AG04450 (cell line): ENCODE data around the gene CLEC4C. TPM values are rescaled to one million over a fixed set of nuclear protein-coding genes. Genes with fewer than 3 reads are reported as not detected.

Experiments
- CTCF ChIA-PET: fragments of 300-600, 350-600 bp; formaldehyde crosslinking; extraction: SDS; loops from one replicate; lab custom pipeline; 2022; ENCODE audit warnings: antibody characterized with exemption, inconsistent platforms; lab: Charles Lee
- POLR2A ChIA-PET: fragments of 350-600 bp; formaldehyde crosslinking; extraction: SDS; loops from one replicate; lab custom pipeline; 2021; ENCODE audit warnings: antibody characterized with exemption, inconsistent platforms; lab: Yijun Ruan, JAX
- DNase-seq: peaks from one replicate; pipeline ENCODE4 v3.0.0-alpha.2; 2011; ENCODE audit warnings: low read depth, low spot score
- H3K27ac ChIP-seq: one replicate; pipeline ENCODE4 v1.5.1; 2012; ENCODE audit warnings: low read depth, low read length, control low read depth
- H3K27me3 ChIP-seq: one replicate; pipeline ENCODE4 v1.6.0; 2012; ENCODE audit warnings: low read length; ENCODE audit not compliant: control insufficient read depth, insufficient read depth
- H3K4me3 ChIP-seq: 2 replicates; pipeline ENCODE4 v1.5.1; 2011; ENCODE audit warnings: mild to moderate bottlenecking, low read depth, low read length, control low read depth
- H3K9me3 ChIP-seq: 2 replicates; pipeline ENCODE4 v1.5.1; 2012; ENCODE audit warnings: low read length; ENCODE audit not compliant: control insufficient read depth, insufficient read depth
- polyA plus RNA-seq: library from polyadenylated mRNA; depleted of rRNA; stranded (reverse); fragments of >200 nt; gene quantifications from 2 replicates; pipeline ENCODE4 v1.2.3, GENCODE V29; 2011
- TF ChIP-seq, protein P1 (sequence below): IDR thresholded peaks from 2 replicates; pipeline ENCODE4 v1.5.1; 2011; ENCODE audit warnings: low read depth, low read length, control low read depth, inconsistent platforms

The CLEC4C gene
- polyA plus RNA-seq, 1 experiment: not detected

DNA sequence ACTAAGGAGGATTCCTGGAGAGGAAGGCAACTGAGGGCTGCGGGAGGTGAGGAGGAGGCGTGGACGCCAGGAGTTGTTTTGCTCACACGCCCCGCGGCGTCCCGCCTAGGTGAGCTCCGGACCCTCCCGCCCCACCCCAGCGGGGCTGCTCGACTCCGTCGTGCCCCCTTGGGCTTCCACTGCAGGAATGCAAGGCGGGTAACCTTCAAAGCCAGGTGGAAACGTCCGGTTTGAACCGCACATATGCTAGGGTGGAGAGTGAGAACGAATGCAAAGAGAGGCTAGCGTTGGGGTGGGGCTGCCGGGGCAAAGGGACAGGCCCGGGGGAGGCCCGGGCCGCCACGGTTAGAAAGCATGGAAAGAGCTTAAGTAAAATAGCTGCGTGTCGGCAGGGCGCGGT lies 41.3 kb downstream of the CLEC4C start:
- no peak for DNase-seq
- TF ChIP-seq, protein P1, sequence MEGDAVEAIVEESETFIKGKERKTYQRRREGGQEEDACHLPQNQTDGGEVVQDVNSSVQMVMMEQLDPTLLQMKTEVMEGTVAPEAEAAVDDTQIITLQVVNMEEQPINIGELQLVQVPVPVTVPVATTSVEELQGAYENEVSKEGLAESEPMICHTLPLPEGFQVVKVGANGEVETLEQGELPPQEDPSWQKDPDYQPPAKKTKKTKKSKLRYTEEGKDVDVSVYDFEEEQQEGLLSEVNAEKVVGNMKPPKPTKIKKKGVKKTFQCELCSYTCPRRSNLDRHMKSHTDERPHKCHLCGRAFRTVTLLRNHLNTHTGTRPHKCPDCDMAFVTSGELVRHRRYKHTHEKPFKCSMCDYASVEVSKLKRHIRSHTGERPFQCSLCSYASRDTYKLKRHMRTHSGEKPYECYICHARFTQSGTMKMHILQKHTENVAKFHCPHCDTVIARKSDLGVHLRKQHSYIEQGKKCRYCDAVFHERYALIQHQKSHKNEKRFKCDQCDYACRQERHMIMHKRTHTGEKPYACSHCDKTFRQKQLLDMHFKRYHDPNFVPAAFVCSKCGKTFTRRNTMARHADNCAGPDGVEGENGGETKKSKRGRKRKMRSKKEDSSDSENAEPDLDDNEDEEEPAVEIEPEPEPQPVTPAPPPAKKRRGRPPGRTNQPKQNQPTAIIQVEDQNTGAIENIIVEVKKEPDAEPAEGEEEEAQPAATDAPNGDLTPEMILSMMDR: no peak
- ChIA-PET POLR2A (no interaction called here), CTCF (no interaction called here)
- Histone ChIP-seq H3K27me3 (no peaks in the 10 kb centered on the region), H3K4me3 (no peak overlapping the region), H3K27ac (no peak overlapping the region), H3K9me3 (peaks cover 26% of the 10 kb centered on the region)

DNA sequence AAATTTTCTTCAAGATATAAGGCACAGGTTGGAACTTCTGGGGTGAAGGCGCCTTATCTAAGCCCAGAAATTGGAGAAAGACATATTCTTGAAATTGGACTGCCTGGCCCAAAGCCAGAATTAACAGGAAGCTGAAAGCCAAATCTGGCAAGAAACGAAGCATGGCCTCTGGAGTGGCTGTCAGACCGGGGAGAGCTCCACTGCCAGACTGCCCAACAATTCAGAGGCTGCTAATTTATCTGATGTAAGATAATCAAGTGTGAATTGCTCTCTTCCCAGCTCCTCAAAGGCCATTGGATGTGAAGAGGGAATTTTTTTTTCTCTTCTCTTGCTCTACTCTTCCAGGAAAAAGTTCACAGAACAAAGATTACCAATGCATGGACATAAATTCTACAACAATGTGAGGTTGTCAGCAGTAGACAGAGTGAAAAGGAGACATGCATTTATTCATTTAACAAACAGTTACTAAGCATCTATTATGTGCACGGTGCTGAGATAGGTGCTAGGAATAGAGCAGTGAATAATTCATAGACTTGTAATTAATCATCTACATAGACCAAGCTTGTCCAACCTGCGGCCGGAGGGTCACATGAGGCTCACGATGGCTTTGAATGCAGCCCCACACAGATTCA lies 51.5 kb downstream of the CLEC4C start, which contains the start of gene GDF3:
Gene GDF3 (minus strand): TSS at position 210 of the 632 bp plus-strand sequence. CDS start 47 bp downstream, at position 163.
- POLR2A ChIA-PET: no interaction called here
- no peaks in the 10 kb centered on the region for H3K27me3 ChIP-seq
- TF ChIP-seq, protein P1: no peak
- CTCF ChIA-PET: no interaction called here
- peaks cover 8% of the 10 kb centered on the region; the same call in 1 of the 2 replicates for H3K9me3 ChIP-seq
- no peak within 1 kb of the TSS for H3K27ac ChIP-seq
- DNase-seq: no peak
- H3K4me3 ChIP-seq: no peak within 1 kb of the TSS

DNA sequence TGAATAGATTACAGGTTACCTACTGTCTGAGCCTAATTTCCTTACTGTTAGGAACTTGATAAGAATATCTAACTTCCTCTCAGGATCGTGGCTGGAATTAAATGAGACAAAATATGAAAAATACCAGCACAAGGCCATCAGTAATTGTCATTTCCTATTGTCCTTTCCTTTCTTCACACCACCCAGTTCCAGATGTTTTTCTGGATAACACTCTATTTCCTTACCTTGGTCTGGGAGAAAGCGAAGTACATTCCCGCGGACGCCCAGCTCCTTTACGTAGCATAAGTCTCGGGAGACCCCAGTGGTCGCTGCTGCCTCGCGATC lies 52.0 kb downstream of the CLEC4C start:
- ChIA-PET POLR2A (no interaction called here), CTCF (no interaction called here)
- no peak overlapping the region for H3K4me3 ChIP-seq
- no peaks in the 10 kb centered on the region for H3K27me3 ChIP-seq
- H3K9me3 ChIP-seq: peaks cover 10% of the 10 kb centered on the region
- TF ChIP-seq, protein P1: no peak
- H3K27ac ChIP-seq: no peak overlapping the region
- DNase-seq: no peak

- DNase-seq: no peak
- TF ChIP-seq, protein P1: no peak
- H3K9me3 ChIP-seq: peaks cover 9% of the 10 kb centered on the region
- H3K27ac ChIP-seq: no peak overlapping the region
- H3K27me3 ChIP-seq: no peaks in the 10 kb centered on the region
- H3K4me3 ChIP-seq: no peak overlapping the region
- POLR2A ChIA-PET: no interaction called here
- CTCF ChIA-PET: no interaction called here
Measured at GRCh38 chr12:7694556-7695236, 52.5 kb downstream of the CLEC4C start.

DNA sequence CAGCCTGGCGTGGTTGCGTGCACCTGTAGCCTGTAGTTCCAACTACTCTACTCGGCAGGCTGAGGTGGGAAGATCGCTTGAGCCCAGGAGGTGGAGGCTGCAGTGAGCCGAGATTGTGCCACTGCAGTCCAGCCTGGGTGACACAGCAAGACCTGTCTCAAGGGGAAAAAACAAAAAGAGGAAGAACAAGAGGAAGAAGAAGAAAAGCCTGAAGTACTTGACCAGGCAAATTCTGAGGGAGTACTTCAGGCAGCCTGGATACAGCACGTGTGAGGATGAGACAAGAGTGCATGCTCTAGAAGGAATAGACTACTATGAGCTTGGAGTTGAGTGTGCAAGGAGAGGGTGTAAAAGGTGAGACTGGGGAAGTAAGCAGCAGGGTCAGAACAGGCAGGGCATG lies 53.4 kb downstream of the CLEC4C start:
- Histone ChIP-seq H3K9me3 (peaks cover 9% of the 10 kb centered on the region), H3K4me3 (no peak overlapping the region), H3K27me3 (no peaks in the 10 kb centered on the region), H3K27ac (no peak overlapping the region)
- CTCF ChIA-PET: no interaction called here
- TF ChIP-seq, protein P1: no peak
- no peak for DNase-seq
- POLR2A ChIA-PET: no interaction called here
